Choroid plexus epithelial cell (primary cell): ENCODE measurements around the gene TCHP.

Source experiments
- DNase-seq: peaks from one replicate; pipeline ENCODE4 v3.0.0-alpha.2; 2010; ENCODE audit warnings: low read depth
- H3K4me3 ChIP-seq: 2 replicates; pipeline ENCODE4 v1.5.1; 2011; ENCODE audit warnings: low read depth, mild to moderate bottlenecking, control low read depth, low read length, moderate library complexity
- CTCF ChIP-seq: conservative IDR thresholded peaks from 2 replicates; pipeline ENCODE4 v1.5.1; 2011; ENCODE audit warnings: low read depth, mild to moderate bottlenecking, control low read depth, inconsistent platforms, low read length, moderate library complexity

Gene TCHP

GRCh38 chr12:109863847-109864712 lies 36.0 kb upstream of the TCHP start:
- no peak for TF ChIP-seq CTCF

GRCh38 chr12:109864916-109865315 lies 35.2 kb upstream of the TCHP start:
- no peak for TF ChIP-seq CTCF
- DNase-seq = no peak
- H3K4me3 ChIP-seq = no peak overlapping the region

More at GRCh38 chr12:109863847-109864712, 36.0 kb upstream of the TCHP start:
- no peak overlapping the region for H3K4me3 ChIP-seq
- DNase-seq = peak; percentile 76

- DNase-seq = no peak
- TF ChIP-seq CTCF = no peak
Observed at GRCh38 chr12:109868182-109869051, 31.7 kb upstream of the TCHP start.

GRCh38 chr12:109870648-109871047 lies 29.4 kb upstream of the TCHP start:
- H3K4me3 ChIP-seq = no peak overlapping the region
- DNase-seq = peak; percentile 47
- TF ChIP-seq CTCF = no peak

More at GRCh38 chr12:109868182-109869051, 31.7 kb upstream of the TCHP start:
- H3K4me3 ChIP-seq = no peak overlapping the region

GRCh38 chr12:109871668-109872314 lies 28.3 kb upstream of the TCHP start:
- DNase-seq = peak; percentile 22
- TF ChIP-seq CTCF = no peak

GRCh38 chr12:109873653-109874052 lies 26.4 kb upstream of the TCHP start:
- H3K4me3 ChIP-seq = no peak overlapping the region
- DNase-seq = peak; percentile 28
- TF ChIP-seq CTCF = no peak

More at GRCh38 chr12:109871668-109872314, 28.3 kb upstream of the TCHP start:
- no peak overlapping the region for H3K4me3 ChIP-seq
